Left renal pelvis (tissue), 4 donors: ENCODE results near the gene MAP3K20. TPM values are rescaled to one million over a fixed set of nuclear protein-coding genes. Genes with fewer than 3 reads are reported as not detected.
"Not testable (repeated sequence)": the region's sequence is repeated elsewhere in the genome, so short reads cannot be mapped to it uniquely, and the experiment has no call there.

Experiments
- DNase-seq, 4 donors: peaks; one replicate each; pipeline ENCODE4 v3.0.0-alpha.2; 2013; ENCODE audit warnings: low read depth in 4 of 4, low spot score in 3 of 4
- polyA plus RNA-seq, 4 donors: library from polyadenylated mRNA; unstranded; fragments of 120-200 nt; gene quantifications; one replicate each; pipeline ENCODE4 v1.2.1, GENCODE V29; 2013; ENCODE audit not compliant: insufficient read length in 4 of 4

MAP3K20 gene
- polyA plus RNA-seq, 4 donors: 25.2 to 45.3 (median 27.6) TPM

DNA sequence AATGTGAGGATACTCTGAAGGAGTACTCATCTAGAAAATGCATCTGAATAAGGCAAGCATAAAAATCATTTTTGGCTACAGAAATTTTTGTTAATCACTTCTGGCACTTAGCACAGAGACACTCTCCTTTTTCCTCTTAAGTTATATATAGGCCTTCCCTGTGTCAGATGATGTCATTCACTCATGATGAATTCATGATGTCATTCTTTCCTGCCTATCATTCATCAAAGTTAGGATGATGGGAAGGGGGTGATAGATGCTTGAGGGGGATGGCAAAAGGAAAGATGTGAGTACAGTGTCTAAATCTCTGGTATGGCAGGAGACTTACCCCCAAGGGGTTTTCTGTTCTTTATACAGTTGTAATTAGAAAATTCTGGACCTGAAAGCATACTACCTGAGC, 42.0 kb downstream of the MAP3K20 start:
- DNase-seq: no peak

DNA sequence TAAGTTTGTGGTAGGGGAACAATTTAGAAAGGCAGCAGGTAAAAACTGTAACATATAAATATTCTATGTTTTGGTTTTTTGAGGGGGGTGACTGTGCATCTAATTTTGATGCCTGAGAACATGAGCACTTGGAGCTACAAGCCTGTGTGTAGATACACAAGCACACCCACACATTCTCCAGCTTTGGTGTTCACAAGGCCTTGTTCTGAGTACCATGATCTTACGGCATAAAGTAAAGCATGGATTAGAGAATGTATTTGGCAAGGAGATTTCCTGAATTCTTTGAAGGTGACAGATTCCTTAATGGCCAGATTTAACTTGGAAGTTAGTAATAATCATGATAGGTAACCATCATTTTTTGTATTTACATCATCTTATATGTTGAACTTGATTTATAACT, 42.7 kb downstream of the MAP3K20 start:
- DNase-seq: no peak

DNA sequence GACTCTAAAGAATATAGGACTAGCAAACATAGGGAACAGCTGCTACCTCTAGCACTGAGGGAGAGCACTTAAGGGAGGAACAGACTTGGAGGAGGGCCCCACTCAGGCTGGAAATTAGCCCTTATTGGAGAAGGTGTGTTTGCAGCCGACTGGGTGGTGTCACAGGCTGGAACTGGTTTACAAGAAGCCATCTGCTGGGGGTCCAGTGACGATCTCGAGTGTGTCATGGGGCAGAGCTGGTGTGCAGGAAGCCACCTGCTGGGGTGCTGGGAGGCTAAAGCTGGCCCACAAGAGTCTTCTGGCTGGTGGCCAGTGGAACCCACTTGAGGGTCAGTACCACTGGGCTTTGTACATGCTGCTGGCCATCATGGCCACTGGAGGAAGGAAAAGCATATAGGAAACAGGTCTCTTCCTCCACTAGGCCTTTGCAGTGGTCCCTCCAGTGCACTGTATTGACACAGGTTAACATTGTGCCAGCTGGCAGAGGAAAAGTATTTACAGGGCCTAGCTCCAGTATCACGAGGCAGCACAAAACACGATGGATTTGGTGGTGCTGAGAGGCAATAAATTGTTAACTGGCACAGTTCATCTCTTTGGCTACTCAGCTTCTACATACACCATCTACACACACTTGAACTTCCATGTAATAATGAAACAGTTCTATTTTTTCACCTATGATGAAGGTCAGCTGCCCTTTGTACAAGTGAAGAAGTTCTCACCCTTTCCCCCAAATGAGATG, 43.6 kb downstream of the MAP3K20 start:
- DNase-seq: no peak

DNA sequence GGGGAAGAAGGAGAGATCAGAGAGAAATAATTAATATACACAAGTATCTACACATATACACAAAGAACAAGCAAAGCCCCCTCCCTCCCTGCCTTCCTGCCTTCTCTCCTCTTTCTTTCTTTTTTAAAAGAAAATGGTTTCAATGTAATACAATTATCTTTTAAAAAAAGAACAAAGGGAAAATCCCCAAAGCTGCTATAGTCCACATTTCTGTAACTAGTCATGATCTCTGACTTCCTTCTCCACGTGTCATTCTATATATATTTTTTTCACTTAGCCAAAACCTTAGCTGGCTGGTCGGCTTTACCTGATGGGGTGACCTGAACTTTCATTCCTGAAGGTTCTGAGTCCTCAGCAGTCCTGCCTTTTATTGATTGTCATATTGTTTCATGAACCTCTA, 44.3 kb downstream of the MAP3K20 start:
- no peak for DNase-seq

DNA sequence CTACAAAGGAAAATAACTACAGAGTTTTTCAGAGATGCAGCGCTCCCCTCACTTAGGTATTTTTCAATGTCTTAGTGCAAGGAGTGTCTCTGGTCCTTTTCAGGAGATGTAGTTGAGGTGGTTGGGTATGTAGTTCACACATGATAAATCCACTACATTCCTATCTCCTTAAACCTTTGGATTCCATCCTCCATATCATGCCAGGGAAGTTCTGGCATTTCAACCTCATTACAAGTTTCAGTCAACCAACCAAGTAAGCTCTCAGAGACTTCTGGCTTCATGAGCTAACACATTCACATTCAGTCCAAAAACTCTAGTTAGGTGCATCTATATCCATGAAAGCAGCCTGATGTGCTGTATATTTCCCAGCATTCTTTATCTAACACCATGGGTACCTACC, 47.3 kb downstream of the MAP3K20 start:
- DNase-seq: no peak

DNA sequence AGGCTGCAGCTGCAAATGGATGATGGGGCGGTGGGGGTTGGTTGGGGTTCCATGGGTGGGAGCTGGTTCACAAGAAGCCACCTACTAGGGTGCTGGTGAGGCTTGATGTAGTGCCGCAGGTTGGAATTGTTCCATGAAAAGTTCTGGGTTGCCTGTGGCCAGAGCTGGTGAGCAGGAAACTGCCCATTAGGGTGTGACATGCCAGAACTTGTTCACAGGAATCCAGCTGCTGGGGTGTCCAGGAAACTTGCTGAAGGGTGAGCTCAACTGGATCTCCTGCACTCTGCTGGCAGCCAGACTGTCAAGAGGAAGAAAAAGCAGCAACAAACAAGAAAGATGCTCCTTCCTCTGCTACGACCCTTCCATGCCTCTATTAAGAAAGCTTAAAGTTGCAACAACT, 48.8 kb downstream of the MAP3K20 start:
- DNase-seq: no peak

DNA sequence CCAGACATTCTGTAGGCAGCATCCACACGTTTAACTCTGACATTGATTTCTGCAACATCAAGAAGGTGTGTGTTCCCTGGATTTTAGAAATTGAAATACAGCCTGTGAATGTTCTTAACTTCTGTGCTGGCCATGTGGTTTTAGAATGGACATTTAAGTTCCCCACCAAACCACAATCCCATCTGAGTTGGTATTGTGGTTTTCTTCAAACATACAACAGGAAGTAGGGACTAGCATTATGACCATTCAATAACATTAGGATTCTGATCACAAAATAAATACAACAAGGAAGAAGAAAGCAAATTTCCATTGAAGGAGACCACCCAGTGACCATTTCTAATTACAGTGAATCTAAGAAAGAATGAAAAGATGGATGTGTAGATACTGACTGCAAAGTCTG, 51.2 kb downstream of the MAP3K20 start:
- no peak for DNase-seq

DNA sequence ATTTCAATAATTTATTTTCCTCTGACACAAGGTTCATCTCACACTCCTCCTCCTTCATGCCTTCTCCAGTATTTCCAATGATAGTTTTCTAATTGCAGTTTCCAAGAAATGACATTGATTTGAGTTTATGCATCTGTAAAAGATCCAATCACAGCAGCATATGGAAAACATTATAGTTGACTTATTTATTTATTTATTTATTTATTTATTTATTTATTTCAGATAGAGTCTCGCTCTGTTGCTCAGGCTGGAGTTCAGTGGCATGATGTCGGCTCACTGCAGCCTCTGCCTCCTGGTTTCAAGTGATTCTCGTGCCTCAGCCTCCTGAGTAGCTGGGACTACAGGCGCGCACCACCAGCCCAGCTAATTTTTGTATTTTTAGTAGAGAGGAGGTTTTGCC, 52.5 kb downstream of the MAP3K20 start:
- not testable (repeated sequence) for DNase-seq

DNA sequence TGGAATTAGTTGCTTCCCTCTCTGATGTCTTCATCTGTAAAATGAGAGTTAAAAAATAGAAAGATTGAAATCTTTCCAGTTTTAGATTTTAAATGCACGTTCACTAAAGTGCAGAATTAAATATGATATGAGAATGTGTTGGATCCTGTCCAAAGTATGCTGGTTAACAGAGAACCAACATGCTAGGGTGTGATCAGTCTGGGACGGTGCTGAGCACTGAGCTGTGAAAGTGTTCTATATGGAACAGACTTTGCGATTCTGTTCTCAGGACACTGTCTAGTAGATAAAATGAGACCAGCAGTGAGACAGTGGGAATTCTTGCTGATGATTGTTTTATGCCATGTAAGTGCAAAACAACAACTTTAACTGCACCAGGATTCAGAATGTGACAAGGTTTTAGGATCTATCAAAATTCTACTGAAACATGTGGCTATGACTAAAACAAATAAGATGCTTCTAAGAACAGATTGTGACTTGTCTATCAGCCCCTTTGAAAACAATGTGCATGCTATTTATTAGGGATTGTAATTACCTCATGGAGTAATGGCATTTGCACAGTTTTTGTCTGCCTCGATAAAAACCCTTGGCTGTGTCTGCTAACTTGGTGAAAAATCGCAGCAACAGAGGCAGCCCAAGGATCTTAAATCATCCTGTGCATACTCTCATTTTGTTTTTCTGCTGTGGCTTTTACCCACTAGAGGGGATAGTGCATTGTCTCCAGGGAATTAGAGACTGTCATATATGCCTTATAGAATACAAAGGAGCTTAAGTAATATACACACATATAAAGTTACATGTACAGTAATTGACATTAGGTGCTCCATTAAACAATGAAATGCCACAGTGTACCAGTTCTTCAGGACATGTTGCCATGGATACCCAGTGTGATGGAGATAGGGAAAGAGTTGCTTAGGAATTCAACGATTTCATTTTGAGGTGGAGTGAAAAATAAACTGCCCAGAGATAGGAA, 55.1 kb downstream of the MAP3K20 start:
- DNase-seq: no peak

DNA sequence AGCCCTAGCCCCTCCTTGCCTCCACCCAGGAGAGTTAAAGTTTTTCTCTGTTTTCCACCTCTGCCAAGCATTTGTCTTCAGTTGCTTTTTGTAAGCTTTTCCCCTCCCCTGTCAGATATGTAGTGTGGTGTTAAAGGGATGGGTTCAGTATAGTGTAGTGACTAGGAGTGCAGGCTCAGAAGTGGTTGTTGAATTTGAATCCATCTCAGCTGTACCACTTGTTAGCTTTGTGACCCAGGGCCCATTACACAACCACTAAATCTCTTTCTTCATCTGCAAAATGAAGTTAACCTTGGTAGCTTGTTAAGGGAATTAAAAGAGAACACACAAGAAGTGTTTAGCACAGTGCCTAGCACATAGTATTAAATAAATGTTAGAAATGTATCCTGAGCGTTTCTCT, 56.9 kb downstream of the MAP3K20 start:
- no peak for DNase-seq

DNA sequence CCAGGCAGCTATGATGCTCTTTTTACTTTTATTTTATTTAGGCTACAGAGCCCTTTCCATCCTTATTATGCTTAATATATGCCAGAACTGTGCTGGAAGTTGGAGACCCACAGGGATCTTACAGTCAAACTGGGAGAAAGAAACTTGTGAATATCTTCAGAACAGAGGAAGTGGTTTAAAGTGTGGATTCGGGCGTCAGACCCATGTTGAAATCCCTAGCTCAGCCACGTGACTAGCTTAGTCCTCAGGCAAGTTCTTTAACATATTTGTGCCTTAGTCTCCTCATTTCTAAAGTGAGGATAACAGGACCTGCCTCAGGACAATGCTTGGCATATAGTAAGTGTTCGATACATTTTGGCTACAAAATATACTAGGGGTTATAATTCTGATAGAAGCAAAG, 59.1 kb downstream of the MAP3K20 start:
- DNase-seq: no peak

DNA sequence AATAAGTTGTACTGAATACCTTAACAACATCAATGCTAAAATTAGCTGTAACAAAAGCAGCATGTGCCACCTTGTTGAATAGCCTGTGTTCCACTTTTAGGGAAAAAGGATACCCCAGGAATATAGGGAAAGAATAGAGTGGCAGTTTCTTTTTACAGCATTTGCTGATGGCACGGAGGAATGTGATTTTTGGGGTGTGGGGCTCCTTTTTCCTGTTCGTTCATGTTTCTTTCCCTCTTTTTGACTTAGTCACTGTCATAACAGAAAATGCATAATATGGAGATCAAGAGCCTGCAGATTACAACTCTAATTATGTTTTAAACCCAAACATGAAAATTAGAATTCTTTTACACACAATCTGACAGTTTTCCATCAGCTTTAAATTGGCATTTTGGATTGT, 60.4 kb downstream of the MAP3K20 start:
- no peak for DNase-seq

DNA sequence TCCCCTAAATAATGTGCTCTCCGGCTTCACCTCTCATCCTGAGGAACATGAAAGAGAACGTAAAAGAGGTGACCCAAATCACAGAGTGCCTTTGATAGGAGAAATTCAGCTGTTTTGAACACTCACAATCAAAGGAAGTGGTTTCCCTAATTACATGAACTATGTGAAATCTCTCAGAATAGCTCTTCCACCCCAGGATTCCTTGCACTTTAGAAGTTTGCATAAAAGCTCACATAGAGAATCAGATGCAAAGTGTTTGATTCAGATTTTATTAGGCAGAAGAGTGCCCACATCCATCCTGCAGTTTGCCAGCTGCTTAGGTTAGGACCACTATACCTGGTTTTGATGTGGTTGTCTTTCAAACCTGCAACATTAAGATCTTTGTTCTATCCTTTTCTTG, 61.0 kb downstream of the MAP3K20 start:
- DNase-seq: no peak

DNA sequence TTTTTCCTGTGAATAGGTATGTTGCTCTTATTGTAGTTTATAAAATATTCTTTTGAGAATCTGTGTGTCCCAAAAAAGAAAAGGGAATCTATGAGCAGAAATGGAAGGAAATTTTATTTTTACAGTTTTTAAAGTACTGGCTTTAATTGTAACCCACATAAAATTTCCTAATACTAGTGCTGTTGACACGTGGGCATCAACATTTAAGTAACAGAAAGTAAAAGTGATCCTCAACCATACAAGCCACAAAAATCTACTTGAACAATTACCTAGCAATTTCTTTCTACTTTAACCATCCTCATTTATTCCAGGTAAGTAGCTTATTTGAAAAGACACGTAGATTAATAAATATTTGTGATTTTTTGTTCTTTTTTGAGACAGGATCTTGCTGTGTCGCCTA, 62.0 kb downstream of the MAP3K20 start:
- DNase-seq: no peak

DNA sequence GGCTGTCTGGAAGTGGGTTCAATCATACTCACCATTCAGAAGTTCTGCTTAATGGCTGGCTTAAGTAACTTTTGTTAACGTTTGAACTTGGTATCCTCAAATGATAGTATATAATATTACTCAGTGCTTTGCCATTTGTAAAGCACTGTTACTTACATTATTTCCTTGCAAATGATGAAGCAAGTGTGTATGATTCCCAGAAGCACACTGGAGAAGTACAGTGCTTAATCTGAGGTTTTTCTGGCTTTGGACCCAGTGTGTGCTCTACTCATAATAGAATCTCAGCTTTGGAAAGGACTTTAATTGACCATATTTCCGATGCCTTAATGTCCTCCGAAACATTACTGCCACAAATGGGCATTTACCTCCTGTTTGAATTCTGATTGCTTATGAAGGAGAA, 63.3 kb downstream of the MAP3K20 start:
- DNase-seq: no peak

DNA sequence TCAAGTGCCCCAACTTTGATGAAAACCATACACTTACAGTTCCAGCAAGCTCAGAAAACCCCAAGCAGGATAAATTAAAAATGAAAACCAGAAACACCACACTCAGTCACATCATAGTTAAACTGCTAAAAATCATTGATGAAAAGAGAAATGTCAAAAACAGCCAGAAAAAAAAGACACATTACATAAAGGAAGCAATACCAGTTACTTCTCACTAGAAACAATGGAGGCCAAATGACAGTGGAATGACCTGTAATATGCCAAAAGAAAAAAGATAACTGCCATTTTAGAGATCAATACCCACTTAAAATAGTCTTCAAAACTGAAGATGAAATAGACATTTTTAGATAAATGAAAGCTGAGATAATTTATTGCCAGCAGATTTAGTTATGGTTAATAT, 66.0 kb downstream of the MAP3K20 start:
- DNase-seq: no peak

DNA sequence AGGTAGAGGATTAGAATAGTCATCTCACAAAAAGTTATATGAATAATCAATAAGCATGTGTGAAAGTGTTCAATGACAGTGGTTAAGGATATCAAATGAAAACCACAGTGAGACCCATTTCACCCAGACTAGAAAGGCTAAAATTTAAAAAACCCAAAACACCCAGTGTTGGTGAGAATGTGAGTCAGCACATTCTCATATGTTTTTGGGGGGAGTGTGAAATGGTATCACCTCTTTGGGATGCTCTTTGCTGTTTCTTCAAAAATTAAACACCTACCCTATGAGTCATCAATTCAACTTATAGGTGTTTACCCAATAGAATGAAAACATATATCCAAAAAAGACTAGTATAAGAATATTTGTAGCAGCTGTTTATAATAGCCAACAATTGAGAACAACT, 69.8 kb downstream of the MAP3K20 start:
- DNase-seq: no peak

DNA sequence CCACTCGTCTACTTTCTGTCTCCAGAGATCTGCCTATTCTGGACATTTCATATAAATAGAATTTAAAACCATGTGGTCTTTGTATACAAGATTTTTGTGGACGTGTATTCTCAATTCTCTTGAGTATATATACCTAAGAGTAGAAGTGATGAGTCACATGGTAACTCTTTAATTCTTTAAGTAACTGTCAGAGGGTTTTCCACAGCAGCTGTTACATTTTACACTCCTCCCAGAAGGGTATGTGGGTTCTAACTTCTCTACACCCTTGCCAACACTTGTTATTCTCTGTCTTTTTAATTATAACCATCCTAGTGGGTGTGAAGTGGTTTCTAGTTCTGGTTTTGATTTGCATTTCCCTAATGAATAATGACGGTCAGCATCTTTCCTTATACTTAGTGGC, 70.9 kb downstream of the MAP3K20 start:
- DNase-seq: no peak

DNA sequence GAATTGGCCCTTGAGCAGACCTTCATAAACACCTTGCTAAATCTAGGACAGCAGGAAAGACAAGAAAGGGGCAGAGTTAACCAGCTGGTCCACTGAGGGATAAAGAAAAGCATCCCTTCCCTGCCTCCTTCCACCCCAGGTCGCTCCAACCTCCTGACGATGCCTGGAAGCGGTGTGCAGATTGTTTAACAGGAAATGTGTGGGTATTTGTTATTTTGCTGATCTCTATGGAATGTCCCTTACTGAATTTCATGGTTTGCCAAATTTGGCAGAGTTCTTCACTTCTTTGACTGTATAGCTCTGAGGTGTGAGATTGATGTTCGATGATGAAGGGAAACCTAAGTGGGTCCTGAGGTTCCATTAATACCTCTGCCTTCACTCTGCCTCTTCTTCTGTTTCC, 72.9 kb downstream of the MAP3K20 start:
- no peak for DNase-seq

DNA sequence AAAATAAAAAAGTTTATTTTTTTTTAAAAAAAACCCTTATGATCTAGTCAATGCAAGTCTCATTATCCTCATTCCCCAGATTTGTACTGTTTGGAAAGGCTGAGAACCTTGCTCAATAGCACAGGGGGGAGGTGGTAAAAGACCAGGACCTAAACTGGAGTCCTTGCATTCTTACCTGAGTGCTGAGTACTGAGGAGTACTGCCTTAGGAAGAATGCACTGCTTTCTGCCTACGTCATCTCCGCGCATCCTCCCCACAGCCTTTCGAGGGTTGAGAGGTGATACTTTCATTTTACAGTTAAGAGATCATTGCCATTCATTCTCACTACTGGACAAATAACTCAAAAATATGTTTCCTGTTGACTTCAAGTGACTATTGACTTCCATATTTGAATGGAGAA, 73.8 kb downstream of the MAP3K20 start:
- DNase-seq: no peak

DNA sequence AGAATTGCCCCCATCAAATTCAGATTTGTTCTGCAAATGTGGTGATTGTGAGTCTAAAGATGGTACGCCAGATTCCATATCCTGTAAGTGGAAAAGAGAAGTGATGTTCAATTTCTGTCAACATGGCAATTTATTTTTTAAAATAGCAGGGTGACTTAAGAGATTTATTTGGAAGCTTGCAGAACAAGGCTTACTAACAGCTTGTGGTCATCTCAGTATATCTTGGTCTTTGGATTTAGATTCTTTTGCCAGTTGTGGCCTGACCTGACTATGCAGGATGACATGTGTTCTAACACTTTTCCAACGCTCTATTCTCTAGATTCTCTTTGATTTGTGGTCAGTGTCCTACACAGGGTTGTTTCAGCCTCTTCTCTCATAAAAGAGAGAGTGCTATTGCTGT, 74.4 kb downstream of the MAP3K20 start:
- no peak for DNase-seq

DNA sequence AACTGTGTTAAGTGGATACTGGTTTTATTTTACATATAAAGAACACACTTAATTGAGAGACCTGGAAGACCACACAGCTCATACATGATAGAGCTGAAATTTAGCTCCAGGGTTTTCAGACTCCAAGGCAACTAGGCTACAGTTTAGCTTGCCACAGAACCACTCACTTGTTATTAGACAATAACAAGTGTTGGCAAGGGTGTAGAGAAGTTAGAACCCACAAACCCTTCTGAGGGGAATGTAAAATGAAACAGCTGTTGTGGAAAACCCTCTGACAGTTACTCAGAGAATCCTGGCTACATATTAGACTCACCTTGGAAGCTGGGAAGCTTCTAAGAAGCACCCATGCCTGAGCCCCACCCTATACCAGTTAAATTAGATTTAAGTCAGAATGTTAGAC, 75.3 kb downstream of the MAP3K20 start:
- no peak for DNase-seq
